GM21576 (cell line): ENCODE data around the gene DUSP2.

Experiments used
- ATAC-seq: cut with Tn5 transposase; IDR thresholded peaks from one replicate; pipeline ENCODE4 v1.9.1; 2021; ENCODE audit warnings: mild to moderate bottlenecking, moderate library complexity; ENCODE audit not compliant: unreplicated experiment

DUSP2 gene

GRCh38 chr2:96104487-96104861 is 40.8 kb downstream of the DUSP2 start:
- ATAC-seq = no peak

- no peak for ATAC-seq
Observed at GRCh38 chr2:96103761-96104486, 41.3 kb downstream of the DUSP2 start.

- no peak for ATAC-seq
Observed at GRCh38 chr2:96103187-96103601, 42.0 kb downstream of the DUSP2 start.

- no peak for ATAC-seq
Observed at GRCh38 chr2:96102596-96103186, 42.5 kb downstream of the DUSP2 start.

- ATAC-seq = no peak
Observed at GRCh38 chr2:96100893-96101304, 44.3 kb downstream of the DUSP2 start.

- no peak for ATAC-seq
Observed at GRCh38 chr2:96099861-96100798, 45.1 kb downstream of the DUSP2 start.

GRCh38 chr2:96098900-96099590 is 46.2 kb downstream of the DUSP2 start:
- no peak for ATAC-seq

- ATAC-seq = no peak
Observed at GRCh38 chr2:96097951-96098823, 47.1 kb downstream of the DUSP2 start.

- no peak for ATAC-seq
Observed at GRCh38 chr2:96097441-96097840, 47.8 kb downstream of the DUSP2 start.

GRCh38 chr2:96095116-96095636 is 50.1 kb downstream of the DUSP2 start:
- no peak for ATAC-seq

- ATAC-seq = no peak
Observed at GRCh38 chr2:96093528-96093927, 51.7 kb downstream of the DUSP2 start.
